ENCODE measurements around the gene C4BPB.
"Not testable (repeated sequence)": the region's sequence is repeated elsewhere in the genome, so short reads cannot be mapped to it uniquely, and the experiment has no call there.

C4BPB gene, protein sequence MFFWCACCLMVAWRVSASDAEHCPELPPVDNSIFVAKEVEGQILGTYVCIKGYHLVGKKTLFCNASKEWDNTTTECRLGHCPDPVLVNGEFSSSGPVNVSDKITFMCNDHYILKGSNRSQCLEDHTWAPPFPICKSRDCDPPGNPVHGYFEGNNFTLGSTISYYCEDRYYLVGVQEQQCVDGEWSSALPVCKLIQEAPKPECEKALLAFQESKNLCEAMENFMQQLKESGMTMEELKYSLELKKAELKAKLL

GRCh38 chr1:207088701-207089626, at the start of gene C4BPB:
Gene C4BPB, plus strand, starts transcription at chr1:207088860. Its CDS starts 672 bp downstream, at chr1:207089532.
- no peak for DNase-seq

GRCh38 chr1:207039380-207040180, 49.1 kb upstream of the C4BPB start:
- DNase-seq, result no peak

- DNase-seq, result no peak
Observed at GRCh38 chr1:207040181-207040533, 48.5 kb upstream of the C4BPB start.

- DNase-seq, result not testable (repeated sequence)
Observed at GRCh38 chr1:207041397-207041796, 47.3 kb upstream of the C4BPB start.

GRCh38 chr1:207045453-207045852, 43.2 kb upstream of the C4BPB start:
- DNase-seq, result no peak

DNA sequence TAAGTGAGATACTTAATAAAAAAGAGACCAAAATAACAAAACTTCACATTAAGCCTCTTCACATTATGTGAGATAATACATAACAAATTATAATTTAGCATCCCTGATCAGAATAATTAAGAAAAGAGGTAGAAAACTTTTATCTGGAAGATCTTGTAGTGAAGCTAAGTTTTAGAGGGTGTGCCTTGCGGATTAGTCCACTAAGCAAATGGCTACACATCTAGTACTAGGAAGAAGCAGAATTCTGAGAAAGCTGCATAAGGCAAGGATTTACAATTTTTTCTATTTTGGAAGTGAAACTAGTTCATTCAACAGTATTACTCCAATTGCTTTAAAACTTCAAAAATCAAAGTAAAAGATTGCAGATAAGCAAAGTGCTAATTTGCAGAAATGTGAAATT, 41.2 kb upstream of the C4BPB start:
- peak; percentile 75 for DNase-seq

- peak; percentile 44 for DNase-seq
Observed at GRCh38 chr1:207048041-207048440, 40.6 kb upstream of the C4BPB start.

- no peak for DNase-seq
Observed at GRCh38 chr1:207049054-207049453, 39.6 kb upstream of the C4BPB start.

- DNase-seq, result no peak
Observed at GRCh38 chr1:207049514-207049913, 39.1 kb upstream of the C4BPB start.

- peak; percentile 90 for DNase-seq
Observed at GRCh38 chr1:207049974-207050391, 38.7 kb upstream of the C4BPB start.

GRCh38 chr1:207050480-207051190, 38.0 kb upstream of the C4BPB start:
- peak; percentile 97 for DNase-seq

- peak; percentile 80 for DNase-seq
Observed at GRCh38 chr1:207051191-207051943, 37.3 kb upstream of the C4BPB start, which contains the start of gene YOD1. Gene YOD1, minus strand, starts transcription at chr1:207051208. Its CDS starts 178 bp downstream, at chr1:207051030.

DNA sequence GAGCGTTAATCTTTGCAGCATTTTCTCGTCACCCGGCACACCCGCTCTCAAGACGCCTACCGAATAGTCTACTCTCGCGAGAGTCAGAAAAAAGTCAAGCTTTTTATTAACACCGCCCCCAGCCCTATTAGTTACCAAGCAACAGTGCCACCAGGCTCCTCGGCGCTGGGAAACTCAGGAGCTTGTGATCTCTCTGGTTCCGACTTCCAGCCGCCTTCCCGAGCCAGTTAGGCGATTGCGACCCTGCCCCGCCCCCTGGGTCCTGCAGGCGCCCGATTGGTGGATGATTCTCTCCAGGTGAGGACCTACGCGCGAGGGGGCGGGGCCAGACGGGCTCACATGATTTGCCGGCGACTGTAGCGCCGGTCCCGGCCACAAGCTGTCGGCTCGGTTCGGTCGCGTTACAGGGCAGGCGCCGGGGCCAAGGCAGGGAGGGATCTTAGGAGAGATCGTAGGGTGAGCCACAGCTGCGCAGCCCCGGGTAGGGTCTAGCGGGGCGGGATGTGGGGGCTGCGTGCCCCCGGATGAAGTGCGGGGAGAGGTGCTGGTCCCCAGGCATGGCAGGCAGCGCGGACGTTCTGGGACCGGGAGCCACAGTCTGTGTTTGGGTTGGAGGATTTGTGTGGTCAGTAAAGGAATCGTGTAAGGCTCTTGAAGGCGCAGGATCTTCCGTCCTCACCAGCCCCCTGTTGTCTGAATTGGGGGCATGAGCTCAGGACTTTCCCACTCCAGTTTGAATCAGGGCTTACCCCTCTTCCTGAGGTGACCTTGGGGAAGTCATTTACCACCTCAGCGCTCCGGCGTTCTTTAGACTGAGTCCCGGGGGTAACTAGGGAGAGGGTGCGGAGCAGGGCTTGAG, 35.5 kb upstream of the C4BPB start, which contains the start of gene PFKFB2:
PFKFB2 (plus strand) TSS at position 365 of the 859 bp plus-strand sequence. CDS start 1,443 bp downstream, outside the sequence.
- DNase-seq, result peak; percentile 99

GRCh38 chr1:207054491-207054890, 34.2 kb upstream of the C4BPB start:
- DNase-seq, result peak; percentile 41

GRCh38 chr1:207055386-207056001, 33.2 kb upstream of the C4BPB start:
- DNase-seq, result no peak

DNA sequence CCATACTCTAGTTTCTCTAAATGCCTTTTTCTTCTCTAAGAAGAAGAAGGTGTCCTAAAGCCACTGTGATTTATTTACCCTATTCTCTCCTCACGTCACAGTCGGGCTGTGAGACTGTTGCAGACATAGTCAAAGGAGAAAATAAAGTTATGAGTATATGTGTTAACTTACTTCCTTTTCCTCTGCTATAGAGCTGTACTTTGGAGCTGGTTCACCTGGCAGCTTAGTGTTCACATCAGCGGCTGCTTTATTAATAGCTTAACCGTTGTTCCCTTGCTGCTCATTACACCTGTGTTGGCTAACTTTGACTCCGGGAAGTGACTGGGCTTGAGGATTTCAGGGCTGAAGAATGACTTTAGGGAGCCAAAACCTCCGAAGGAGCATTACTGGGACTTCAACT, 32.0 kb upstream of the C4BPB start:
- no peak for DNase-seq

DNA sequence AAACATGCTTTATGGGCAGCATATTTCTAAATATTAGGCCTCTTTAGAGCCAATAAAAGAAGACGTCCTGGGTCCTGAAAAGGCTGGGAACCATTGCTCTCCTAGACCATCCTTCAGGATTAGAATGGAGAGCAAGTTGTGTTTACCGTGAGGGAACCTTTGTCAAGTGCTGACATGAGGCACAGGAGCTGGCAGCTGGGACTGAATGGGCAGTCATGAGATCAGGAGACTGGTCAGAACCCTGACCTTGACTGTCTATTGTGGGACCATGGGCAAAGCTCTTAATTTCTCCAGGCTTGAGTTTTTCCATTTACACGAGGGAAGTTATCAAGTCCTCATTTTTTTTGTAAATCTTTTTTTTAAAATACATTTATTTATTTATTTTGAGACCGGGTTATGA, 30.4 kb upstream of the C4BPB start:
- no peak for DNase-seq

GRCh38 chr1:207058878-207059867, 29.5 kb upstream of the C4BPB start:
- DNase-seq, result no peak

DNA sequence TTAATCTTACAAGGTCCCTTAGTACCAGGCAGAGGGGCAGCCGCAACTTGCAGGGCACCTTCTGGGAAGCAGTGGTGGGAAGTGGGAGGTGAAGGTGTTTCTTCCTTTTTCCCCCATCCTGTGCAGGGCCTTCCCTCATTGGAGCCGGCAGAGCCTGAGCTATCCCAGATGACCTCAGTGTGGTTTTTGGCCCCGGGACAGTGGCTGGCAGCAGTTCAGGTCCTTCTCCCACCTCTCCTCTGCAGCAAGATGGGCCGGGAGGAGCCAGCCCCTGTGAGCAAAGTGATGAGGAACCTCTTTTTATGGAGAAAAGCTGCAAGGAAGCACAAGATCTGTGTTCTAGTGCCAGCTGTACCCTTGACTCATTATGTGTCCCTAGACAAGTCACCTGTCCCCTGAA, 28.8 kb upstream of the C4BPB start:
- DNase-seq, result no peak
